K562 (cell line): ENCODE measurements around the gene SENP8. TPM values are rescaled to one million over a fixed set of nuclear protein-coding genes. Genes with fewer than 3 reads are reported as not detected.
A peak's percentile ranks its signal among the peaks of the same experiment; 100 is the strongest.

Experiments used
- ETV5 ChIP-seq: sonication (generic); formaldehyde crosslinking; IDR thresholded peaks from 2 replicates; pipeline ENCODE4 v1.4.0; 2020; ENCODE audit warnings: low read depth, mild to moderate bottlenecking, missing genetic modification reagents
- FOXJ2 ChIP-seq: fragments of 200-800 bp; sonication (Bioruptor generic); IDR thresholded peaks from 2 replicates; pipeline ENCODE4 v1.6.1; 2016; ENCODE audit warnings: missing genetic modification characterization, missing compliant biosample characterization
- GTF2F1 ChIP-seq: IDR thresholded peaks from 2 replicates; pipeline ENCODE4 v1.6.1; 2011; ENCODE audit warnings: low read depth, low read length, improper control_type of control experiment
- NR1H2 ChIP-seq: sonication (generic); formaldehyde crosslinking; IDR thresholded peaks from 2 replicates; pipeline ENCODE4 v1.4.0; 2020; ENCODE audit warnings: mild to moderate bottlenecking, missing genetic modification reagents
- RBBP5 ChIP-seq: fragments of 200-600 bp; sonication (generic); IDR thresholded peaks from 2 replicates; pipeline ENCODE4 v1.6.1; 2012; ENCODE audit warnings: borderline replicate concordance, mild to moderate bottlenecking, low read length, control low read depth, inconsistent platforms; ENCODE audit not compliant: insufficient read depth, poor library complexity, severe bottlenecking
- polyA plus RNA-seq, 8 experiments: library from polyadenylated mRNA; depleted of rRNA in 4 of 8; stranded (reverse) in 5 of 8; unstranded in 3 of 8; fragments of >200 nt; fragmentation: Nextera tagmentation in 2 of 8; fragmentation: Illumina TruSeq in 1 of 8; extraction: Ambion mirVana in 2 of 8; extraction: Trizol in 1 of 8; gene quantifications; 2 replicates each; pipeline versions ENCODE4 v1.2.1 to v1.2.3, GENCODE V29; 2011 to 2014; ENCODE audit warnings: inconsistent platforms in 1 of 8, missing spikeins in 1 of 8
- total RNA-seq, 7 experiments: library from RNA; depleted of rRNA in 6 of 7; stranded (reverse); fragments of >200 nt in 6 of 7; fragmentation: Illumina TruSeq in 2 of 7; extraction: Trizol in 2 of 7; gene quantifications; 2 replicates each; pipeline versions ENCODE4 v1.2.1 to v1.2.3, GENCODE V29; 2011 to 2021; ENCODE audit warnings: low replicate concordance in 1 of 7
- TF ChIP-seq, protein P1 (sequence below), 2 experiments: fragments of 450-650 bp in 1 of 2; sonication (generic) in 1 of 2; formaldehyde crosslinking in 1 of 2; IDR thresholded peaks; 2 replicates each; pipeline versions ENCODE4 v1.7.1 to v1.9.0; 2016 to 2022; ENCODE audit warnings: inconsistent platforms in 1 of 2, mild to moderate bottlenecking in 1 of 2, missing genetic modification reagents in 1 of 2
- TF ChIP-seq, protein P2 (sequence below), 2 experiments: fragments of 450-650 bp in 1 of 2; IDR thresholded peaks; 2 replicates each; pipeline ENCODE4 v1.6.1; 2011 to 2017; ENCODE audit warnings: low read depth in 2 of 2, antibody characterized with exemption in 1 of 2, borderline replicate concordance in 1 of 2, low read length in 1 of 2, mild to moderate bottlenecking in 1 of 2, mixed read lengths in 1 of 2; ENCODE audit not compliant: control insufficient read depth in 1 of 2
- TF ChIP-seq, protein P3 (sequence below): IDR thresholded peaks from 2 replicates; pipeline ENCODE4 v1.6.1; 2011; ENCODE audit warnings: borderline replicate concordance, low read depth, mild to moderate bottlenecking, moderate library complexity, low read length; ENCODE audit not compliant: insufficient read depth, poor library complexity, severe bottlenecking

The SENP8 gene
- total and polyA plus RNA-seq, 9 of the 15 experiments (the other 6 are each of a cell fraction or from before 2014, with no cell fraction given): 1.4 to 5.4 (median 2.4) TPM

DNA sequence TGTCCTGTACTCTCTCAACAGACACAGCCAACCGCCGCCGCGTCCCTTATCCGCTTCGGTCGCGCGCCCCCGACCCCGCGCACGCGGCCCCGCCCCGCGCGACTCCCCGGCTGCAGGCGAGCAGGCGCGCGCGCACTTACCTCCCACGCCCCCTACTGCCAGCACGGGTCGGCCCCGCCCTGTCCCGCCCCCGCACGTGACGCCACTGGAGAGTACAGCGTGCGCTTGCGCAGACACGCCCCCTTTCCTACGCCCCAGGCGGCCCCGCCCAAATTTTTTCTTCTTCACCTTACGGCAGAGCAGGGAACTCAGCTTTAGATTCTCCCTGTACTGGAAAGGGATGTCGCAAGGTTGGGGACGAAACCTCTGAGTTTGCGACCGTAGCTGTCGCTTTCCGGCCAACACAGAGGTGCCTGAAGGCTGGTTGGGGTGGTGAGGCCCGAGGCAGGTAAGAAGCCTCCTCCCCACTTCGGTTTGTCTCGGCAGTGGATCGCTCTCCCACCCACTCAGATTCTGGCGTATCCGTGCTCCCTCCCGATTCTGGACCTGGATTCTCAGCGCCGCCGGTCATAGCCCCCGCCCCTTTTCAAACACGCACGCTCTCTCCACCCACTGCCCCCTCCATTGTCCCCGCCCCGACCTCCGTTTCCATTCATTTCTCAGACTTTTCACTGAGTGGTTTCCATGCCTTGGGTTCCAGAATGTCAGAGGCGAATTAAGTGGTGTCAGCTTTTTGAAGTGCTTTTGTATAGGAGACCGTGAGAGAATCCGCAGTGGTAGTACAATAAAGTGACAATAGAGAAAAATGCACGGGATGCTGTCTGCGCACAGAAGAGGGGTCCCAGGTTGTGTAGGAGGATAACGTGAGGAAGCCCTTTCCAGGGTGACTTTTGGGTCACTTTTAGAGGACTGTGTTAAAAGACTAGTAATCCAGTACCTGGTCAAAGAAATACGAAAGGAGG, at the start of gene SENP8, which contains the start of gene MYO9A (continued):
- TF ChIP-seq, protein P1, sequence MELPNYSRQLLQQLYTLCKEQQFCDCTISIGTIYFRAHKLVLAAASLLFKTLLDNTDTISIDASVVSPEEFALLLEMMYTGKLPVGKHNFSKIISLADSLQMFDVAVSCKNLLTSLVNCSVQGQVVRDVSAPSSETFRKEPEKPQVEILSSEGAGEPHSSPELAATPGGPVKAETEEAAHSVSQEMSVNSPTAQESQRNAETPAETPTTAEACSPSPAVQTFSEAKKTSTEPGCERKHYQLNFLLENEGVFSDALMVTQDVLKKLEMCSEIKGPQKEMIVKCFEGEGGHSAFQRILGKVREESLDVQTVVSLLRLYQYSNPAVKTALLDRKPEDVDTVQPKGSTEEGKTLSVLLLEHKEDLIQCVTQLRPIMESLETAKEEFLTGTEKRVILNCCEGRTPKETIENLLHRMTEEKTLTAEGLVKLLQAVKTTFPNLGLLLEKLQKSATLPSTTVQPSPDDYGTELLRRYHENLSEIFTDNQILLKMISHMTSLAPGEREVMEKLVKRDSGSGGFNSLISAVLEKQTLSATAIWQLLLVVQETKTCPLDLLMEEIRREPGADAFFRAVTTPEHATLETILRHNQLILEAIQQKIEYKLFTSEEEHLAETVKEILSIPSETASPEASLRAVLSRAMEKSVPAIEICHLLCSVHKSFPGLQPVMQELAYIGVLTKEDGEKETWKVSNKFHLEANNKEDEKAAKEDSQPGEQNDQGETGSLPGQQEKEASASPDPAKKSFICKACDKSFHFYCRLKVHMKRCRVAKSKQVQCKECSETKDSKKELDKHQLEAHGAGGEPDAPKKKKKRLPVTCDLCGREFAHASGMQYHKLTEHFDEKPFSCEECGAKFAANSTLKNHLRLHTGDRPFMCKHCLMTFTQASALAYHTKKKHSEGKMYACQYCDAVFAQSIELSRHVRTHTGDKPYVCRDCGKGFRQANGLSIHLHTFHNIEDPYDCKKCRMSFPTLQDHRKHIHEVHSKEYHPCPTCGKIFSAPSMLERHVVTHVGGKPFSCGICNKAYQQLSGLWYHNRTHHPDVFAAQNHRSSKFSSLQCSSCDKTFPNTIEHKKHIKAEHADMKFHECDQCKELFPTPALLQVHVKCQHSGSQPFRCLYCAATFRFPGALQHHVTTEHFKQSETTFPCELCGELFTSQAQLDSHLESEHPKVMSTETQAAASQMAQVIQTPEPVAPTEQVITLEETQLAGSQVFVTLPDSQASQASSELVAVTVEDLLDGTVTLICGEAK (IDR thresholded peaks at IDR 0.05): 0 out of 2 replicates have a peak, but pooled peaks have one; percentile 30
- TF ChIP-seq, protein P1 (CRISPR knock-in tag; IDR thresholded peaks at IDR 0.05): no peak
- TF ChIP-seq RBBP5 (peak; percentile 93), ETV5 (CRISPR knock-in tag) (no peak), NR1H2 (CRISPR knock-in tag) (no peak), FOXJ2 (tag) (0 out of 2 replicates have a peak, but pooled peaks have one; percentile 29), GTF2F1 (no peak)
- TF ChIP-seq, protein P2, sequence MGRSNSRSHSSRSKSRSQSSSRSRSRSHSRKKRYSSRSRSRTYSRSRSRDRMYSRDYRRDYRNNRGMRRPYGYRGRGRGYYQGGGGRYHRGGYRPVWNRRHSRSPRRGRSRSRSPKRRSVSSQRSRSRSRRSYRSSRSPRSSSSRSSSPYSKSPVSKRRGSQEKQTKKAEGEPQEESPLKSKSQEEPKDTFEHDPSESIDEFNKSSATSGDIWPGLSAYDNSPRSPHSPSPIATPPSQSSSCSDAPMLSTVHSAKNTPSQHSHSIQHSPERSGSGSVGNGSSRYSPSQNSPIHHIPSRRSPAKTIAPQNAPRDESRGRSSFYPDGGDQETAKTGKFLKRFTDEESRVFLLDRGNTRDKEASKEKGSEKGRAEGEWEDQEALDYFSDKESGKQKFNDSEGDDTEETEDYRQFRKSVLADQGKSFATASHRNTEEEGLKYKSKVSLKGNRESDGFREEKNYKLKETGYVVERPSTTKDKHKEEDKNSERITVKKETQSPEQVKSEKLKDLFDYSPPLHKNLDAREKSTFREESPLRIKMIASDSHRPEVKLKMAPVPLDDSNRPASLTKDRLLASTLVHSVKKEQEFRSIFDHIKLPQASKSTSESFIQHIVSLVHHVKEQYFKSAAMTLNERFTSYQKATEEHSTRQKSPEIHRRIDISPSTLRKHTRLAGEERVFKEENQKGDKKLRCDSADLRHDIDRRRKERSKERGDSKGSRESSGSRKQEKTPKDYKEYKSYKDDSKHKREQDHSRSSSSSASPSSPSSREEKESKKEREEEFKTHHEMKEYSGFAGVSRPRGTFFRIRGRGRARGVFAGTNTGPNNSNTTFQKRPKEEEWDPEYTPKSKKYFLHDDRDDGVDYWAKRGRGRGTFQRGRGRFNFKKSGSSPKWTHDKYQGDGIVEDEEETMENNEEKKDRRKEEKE (IDR thresholded peaks at IDR 0.05; ENCODE audit: borderline replicate concordance in 1 of 2, control insufficient read depth in 1 of 2, low read depth in 2 of 2, low read length in 1 of 2): no peak
- TF ChIP-seq, protein P3, sequence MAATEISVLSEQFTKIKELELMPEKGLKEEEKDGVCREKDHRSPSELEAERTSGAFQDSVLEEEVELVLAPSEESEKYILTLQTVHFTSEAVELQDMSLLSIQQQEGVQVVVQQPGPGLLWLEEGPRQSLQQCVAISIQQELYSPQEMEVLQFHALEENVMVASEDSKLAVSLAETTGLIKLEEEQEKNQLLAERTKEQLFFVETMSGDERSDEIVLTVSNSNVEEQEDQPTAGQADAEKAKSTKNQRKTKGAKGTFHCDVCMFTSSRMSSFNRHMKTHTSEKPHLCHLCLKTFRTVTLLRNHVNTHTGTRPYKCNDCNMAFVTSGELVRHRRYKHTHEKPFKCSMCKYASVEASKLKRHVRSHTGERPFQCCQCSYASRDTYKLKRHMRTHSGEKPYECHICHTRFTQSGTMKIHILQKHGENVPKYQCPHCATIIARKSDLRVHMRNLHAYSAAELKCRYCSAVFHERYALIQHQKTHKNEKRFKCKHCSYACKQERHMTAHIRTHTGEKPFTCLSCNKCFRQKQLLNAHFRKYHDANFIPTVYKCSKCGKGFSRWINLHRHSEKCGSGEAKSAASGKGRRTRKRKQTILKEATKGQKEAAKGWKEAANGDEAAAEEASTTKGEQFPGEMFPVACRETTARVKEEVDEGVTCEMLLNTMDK: no peak
